A549 (cell line): ENCODE measurements around the gene LRP1. TPM values are rescaled to one million over a fixed set of nuclear protein-coding genes. Genes with fewer than 3 reads are reported as not detected.

Experiments used
- ATAC-seq, 2 experiments: fragments of 200-7000 bp in 1 of 2; fragments of >200 bp in 1 of 2; cut with Nextera tagmentation in 1 of 2; cut with Tn5 transposase in 1 of 2; 3 replicates each; pipeline versions ENCODE4 v1.8.0 to v1.9.1; 2018 to 2020; ENCODE audit warnings: mild to moderate bottlenecking in 1 of 2, moderate library complexity in 1 of 2
- CTCF ChIA-PET: fragments of 300-600 bp; sonication (Branson Sonifier 250); formaldehyde crosslinking; extraction: SDS; loops from one replicate; lab custom pipeline; 2021; ENCODE audit warnings: antibody characterized with exemption, inconsistent platforms; lab: Yijun Ruan, JAX
- POLR2A ChIA-PET: fragments of 350-600 bp; formaldehyde crosslinking; extraction: SDS; loops from one replicate; lab custom pipeline; 2021; ENCODE audit warnings: antibody characterized with exemption, inconsistent platforms; lab: Yijun Ruan, JAX
- DNase-seq, 2 experiments: peaks; one replicate each; pipeline versions ENCODE4 v3.0.0 to v3.0.0-alpha.2; 2011 to 2016; ENCODE audit warnings: low read depth in 1 of 2, low spot score in 1 of 2
- FAIRE-seq: peaks from 2 replicates; lab custom pipeline; 2011; peaks lifted over from hg19 to GRCh38; lab: Jason Lieb, UNC
- H3K27ac ChIP-seq, 2 experiments: fragments of >200 bp; sonication (Bioruptor Twin); formaldehyde crosslinking; 3 replicates each; pipeline ENCODE4 v1.5.1; 2016 to 2017
- H3K4me1 ChIP-seq: fragments of >200 bp; sonication (Bioruptor Twin); formaldehyde crosslinking; 3 replicates; pipeline ENCODE4 v1.6.1; 2016
- H3K4me2 ChIP-seq: fragments of >200 bp; sonication (Bioruptor Twin); formaldehyde crosslinking; 3 replicates; pipeline ENCODE4 v1.6.1; 2016
- H3K4me3 ChIP-seq: fragments of >200 bp; sonication (Bioruptor Twin); formaldehyde crosslinking; 3 replicates; pipeline ENCODE4 v1.5.1; 2016
- H3K9me3 ChIP-seq: fragments of >200 bp; sonication (Bioruptor Twin); formaldehyde crosslinking; 3 replicates; pipeline ENCODE4 v1.6.1; 2016
- CTCF ChIP-seq: fragments of >200 bp; sonication (Bioruptor Twin); formaldehyde crosslinking; IDR thresholded peaks from 3 replicates; pipeline ENCODE4 v1.5.1; 2016
- EHF ChIP-seq: fragments of 250-450 bp; sonication (Bioruptor Pico); IDR thresholded peaks from 2 replicates; pipeline ENCODE4 v1.5.0; 2020; ENCODE audit warnings: mild to moderate bottlenecking
- EHMT2 ChIP-seq: fragments of 200-600 bp; sonication (generic); IDR thresholded peaks from 2 replicates; pipeline ENCODE4 v1.6.1; 2016; ENCODE audit warnings: antibody characterized with exemption, low read depth, mild to moderate bottlenecking, moderate library complexity
- EP300 ChIP-seq, 2 experiments: fragments of >200 bp; sonication (Bioruptor Twin); formaldehyde crosslinking; IDR thresholded peaks; 2 replicates in 1 of 2; 3 replicates in 1 of 2; pipeline ENCODE4 v1.6.1; 2016 to 2017
- HOXB13 ChIP-seq: fragments of 250-450 bp; sonication (Bioruptor Pico); IDR thresholded peaks from 2 replicates; pipeline ENCODE4 v1.5.0; 2020; ENCODE audit warnings: low read depth, mild to moderate bottlenecking, moderate library complexity
- HOXB5 ChIP-seq: fragments of 250-450 bp; sonication (Bioruptor Pico); IDR thresholded peaks from 2 replicates; pipeline ENCODE4 v1.5.0; 2020; ENCODE audit warnings: mild to moderate bottlenecking, moderate library complexity
- JUN ChIP-seq, 2 experiments: fragments of >200 bp; sonication (Bioruptor Twin); formaldehyde crosslinking; IDR thresholded peaks; 2 replicates in 1 of 2; 3 replicates in 1 of 2; pipeline ENCODE4 v1.6.1; 2016 to 2017
- MAX ChIP-seq: IDR thresholded peaks from 2 replicates; pipeline ENCODE4 v1.6.1; 2012
- POLR2A ChIP-seq: IDR thresholded peaks from 2 replicates; pipeline ENCODE4 v1.6.1; 2012; ENCODE audit warnings: mild to moderate bottlenecking, low read length
- RAD21 ChIP-seq, 2 experiments: fragments of >200 bp in 1 of 2; sonication (Bioruptor Twin) in 1 of 2; formaldehyde crosslinking in 1 of 2; IDR thresholded peaks in 1 of 2; conservative IDR thresholded peaks in 1 of 2; 2 replicates in 1 of 2; 3 replicates in 1 of 2; pipeline ENCODE4 v1.6.1; 2012 to 2018; ENCODE audit warnings: inconsistent platforms in 1 of 2
- RARB ChIP-seq: fragments of 250-450 bp; sonication (Bioruptor Pico); IDR thresholded peaks from 2 replicates; pipeline ENCODE4 v1.8.0; 2021; ENCODE audit warnings: mild to moderate bottlenecking, moderate library complexity
- SMC3 ChIP-seq: fragments of >200 bp; sonication (Bioruptor Twin); formaldehyde crosslinking; IDR thresholded peaks from 3 replicates; pipeline ENCODE4 v1.6.1; 2018; ENCODE audit warnings: inconsistent platforms
- TP53 ChIP-seq: fragments of 250-450 bp; sonication (Bioruptor Pico); IDR thresholded peaks from 2 replicates; pipeline ENCODE4 v1.5.0; 2021; ENCODE audit warnings: mild to moderate bottlenecking, moderate library complexity
- USF2 ChIP-seq: fragments of 450-650 bp; IDR thresholded peaks from 2 replicates; pipeline ENCODE4 v1.6.1; 2014; ENCODE audit warnings: antibody characterized with exemption
- WGBS: methylation state at CpG from one replicate; pipeline ENCODE4 v1.1.6; 2017; ENCODE audit errors: missing lambda C conversion rate; 5-methylcytosine and 5-hydroxymethylcytosine counted together
- polyA plus RNA-seq, 4 experiments: library from polyadenylated mRNA; depleted of rRNA in 3 of 4; stranded (reverse); fragments of >200 nt; fragmentation: RNase III in 1 of 4; extraction: RNeasy Plus Mini Kit Qiagen cat#74134 plus additional on column Dnase treatment in 1 of 4; gene quantifications; 2 replicates in 3 of 4; 3 replicates in 1 of 4; pipeline ENCODE4 v1.2.3, GENCODE V29; 2011 to 2017

The LRP1 gene
- polyA plus RNA-seq, 2 of the 4 experiments (the other 2 are of a cell fraction): 5.6 to 9.4 TPM

GRCh38 chr12:57092529-57092862, 35.8 kb upstream of the LRP1 start:
- FAIRE-seq: no peak
- WGBS: 87% methylated on average over 5 of the region's 5 CpGs

GRCh38 chr12:57092876-57093414, 35.3 kb upstream of the LRP1 start:
- Histone ChIP-seq H3K9me3 (no peaks in the 10 kb centered on the region), H3K4me1 (peaks cover 14% of the 10 kb centered on the region; the same call in 2 of the 3 replicates), H3K4me2 (no peak overlapping the region), H3K4me3 (no peak overlapping the region), H3K27ac (no peak overlapping the region)
- TF ChIP-seq USF2 (no peak), EP300 (IDR thresholded peaks at IDR 0.05) (no peak), SMC3 (peak; percentile 71; the same call in 2 of the 3 replicates)
- DNase-seq: no peak
- WGBS: 82% methylated on average over 3 of the region's 4 CpGs
- POLR2A ChIA-PET: interaction anchor here (2.1 to 6.8 kb wide), 2 partner anchors 14 to 18 kb away, joined by 7 to 143 read pairs; partner anchors contain the start of genes NEMP1 and STAT6
- CTCF ChIA-PET: interaction anchor here (0.7 to 18.3 kb wide), 17 partner anchors 9 to 105 kb away, joined by 3 to 330 read pairs (median 8); partner anchors contain the start of genes MYO1A, NEMP1, STAT6 and ZBTB39
- FAIRE-seq: no peak
- no peak for ATAC-seq

More at GRCh38 chr12:57092529-57092862, 35.8 kb upstream of the LRP1 start:
- CTCF ChIA-PET: interaction anchor here (0.7 to 18.3 kb wide), 20 partner anchors 9 to 337 kb away, joined by 3 to 330 read pairs (median 4); partner anchors contain the start of genes MYO1A, NEMP1, STAT6 and ZBTB39
- Histone ChIP-seq H3K4me1 (peaks cover 15% of the 10 kb centered on the region; the same call in 2 of the 3 replicates), H3K4me3 (no peak overlapping the region), H3K9me3 (no peaks in the 10 kb centered on the region), H3K27ac (no peak overlapping the region), H3K4me2 (no peak overlapping the region)
- TF ChIP-seq EP300 (IDR thresholded peaks at IDR 0.05): no peak
- no peak for TF ChIP-seq POLR2A
- TF ChIP-seq TP53: no peak
- no peak for TF ChIP-seq RARB
- TF ChIP-seq USF2: no peak
- no peak for TF ChIP-seq EHMT2
- TF ChIP-seq EHF: no peak
- TF ChIP-seq HOXB13 (CRISPR knock-in tag): no peak
- TF ChIP-seq JUN (IDR thresholded peaks at IDR 0.05): no peak
- POLR2A ChIA-PET: interaction anchor here (1.4 to 6.8 kb wide), 3 partner anchors 10 to 19 kb away, joined by 6 to 143 read pairs (median 7); partner anchors contain the start of genes NEMP1 and STAT6
- no peak for ATAC-seq
- DNase-seq: no peak

- POLR2A ChIA-PET: interaction anchor here (2.1 kb wide), 1 partner anchor 15 kb away, joined by 7 read pairs; the partner anchor contains the start of gene NEMP1
- H3K9me3 ChIP-seq: no peaks in the 10 kb centered on the region
- H3K4me3 ChIP-seq: no peak overlapping the region
- FAIRE-seq (no peak), ATAC-seq (peak in 1 of 2 experiments; percentile 42; a peak in 3 of 6 replicates), DNase-seq (peak; percentile 59 to 64)
- 70% methylated on average over 22 of the region's 24 CpGs for WGBS
- CTCF ChIA-PET: interaction anchor here (0.8 to 18.3 kb wide), 13 partner anchors 8 to 106 kb away, joined by 3 to 330 read pairs (median 10); partner anchors contain the start of genes MYO1A, NEMP1 and STAT6
- TF ChIP-seq RAD21 (conservative IDR thresholded peaks at IDR 0.05 in 1 of 2, IDR thresholded peaks at IDR 0.05 in 1 of 2) (peak; percentile 73 to 77; a peak in 3 of 5 replicates), CTCF (peak; percentile 60), MAX (no peak), HOXB5 (CRISPR knock-in tag) (0 out of 2 replicates have a peak, but pooled peaks have one; percentile 26)
- H3K4me2 ChIP-seq: no peak overlapping the region
- peak overlapping the region in 1 of 2 experiments; percentile 47; a peak in 2 of 6 replicates for H3K27ac ChIP-seq
- peaks cover 11% of the 10 kb centered on the region; the same call in 2 of the 3 replicates for H3K4me1 ChIP-seq
Observed at GRCh38 chr12:57093415-57094207, 34.7 kb upstream of the LRP1 start.
